Body of pancreas (tissue), 4 donors: ENCODE measurements around the gene CCDC6. TPM values are rescaled to one million over a fixed set of nuclear protein-coding genes. Genes with fewer than 3 reads are reported as not detected.

ENCODE experiments used
- ATAC-seq: fragments of 150-250 bp; one replicate; pipeline ENCODE4 v1.9.1; 2016
- DNase-seq, 4 donors: peaks; one replicate each; pipeline ENCODE4 v3.0.0-alpha.2; 2019
- H3K27ac ChIP-seq, 4 donors: fragments of 200-600 bp; sonication (generic); 1 replicate in 3 of 4; 2 replicates in 1 of 4; pipeline versions ENCODE4 v1.5.1 to v1.6.1; 2016 to 2019; ENCODE audit warnings: mild to moderate bottlenecking in 1 of 4, mixed read lengths in 1 of 4, moderate library complexity in 1 of 4
- H3K27me3 ChIP-seq, 2 donors: fragments of 200-600 bp; sonication (generic); one replicate each; pipeline ENCODE4 v1.6.0; 2016; ENCODE audit warnings: mild to moderate bottlenecking in 1 of 2
- H3K36me3 ChIP-seq, 2 donors: fragments of 200-600 bp; sonication (generic); replicated peaks in 1 of 2; 2 replicates each; pipeline ENCODE4 v1.5.1; 2016; ENCODE audit warnings: low read depth in 2 of 2; ENCODE audit not compliant: insufficient read depth in 1 of 2
- H3K4me1 ChIP-seq: fragments of 200-600 bp; sonication (generic); one replicate; pipeline ENCODE4 v1.6.0; 2016
- H3K4me3 ChIP-seq, 2 donors: fragments of 200-600 bp; sonication (generic); 1 replicate in 1 of 2; 2 replicates in 1 of 2; pipeline ENCODE4 v1.5.1; 2016 to 2019
- H3K9me3 ChIP-seq, 3 donors: fragments of 200-600 bp; sonication (generic); 1 replicate in 2 of 3; 2 replicates in 1 of 3; pipeline ENCODE4 v1.5.1; 2016
- POLR2A ChIP-seq, 3 donors: fragments of 450-650 bp; IDR thresholded peaks; one replicate each; pipeline ENCODE4 v1.6.1; 2016; ENCODE audit warnings: antibody characterized with exemption in 3 of 3, mild to moderate bottlenecking in 2 of 3
- WGBS, 2 donors: methylation state at CpG; one replicate each; pipeline ENCODE4 v1.1.5; 2017; 5-methylcytosine and 5-hydroxymethylcytosine counted together
- intact Hi-C: fragments of 100-400 bp; cut with DNase I; formaldehyde crosslinking; loops from one replicate; pipeline ENCODE4 v1.15.1; 2023
- total RNA-seq, 2 donors: library from RNA; depleted of rRNA; stranded (reverse); fragments of >200 nt; gene quantifications; one replicate each; pipeline ENCODE4 v1.1.0, GENCODE V29; 2016
- TF ChIP-seq, protein P1 (sequence below), 7 experiments: fragments of 450-650 bp in 4 of 7; fragments of 200-600 bp in 3 of 7; sonication (generic) in 3 of 7; IDR thresholded peaks; one replicate each; pipeline ENCODE4 v1.5.1; 2016 to 2019; ENCODE audit warnings: antibody characterized with exemption in 7 of 7

CCDC6 gene
- total RNA-seq, 2 donors from 2014 or later = 26.7 to 35.8 TPM

GRCh38 chr10:59867590-59867989 lies 38.8 kb downstream of the CCDC6 start:
- Histone ChIP-seq H3K36me3 (no peaks in the 10 kb centered on the region), H3K27me3 (no peaks in the 10 kb centered on the region), H3K4me1 (peaks cover 76% of the 10 kb centered on the region), H3K27ac (peak overlapping the region in 2 of 4 donors; percentile 5 to 9), H3K9me3 (no peaks in the 10 kb centered on the region), H3K4me3 (no peak overlapping the region)
- TF ChIP-seq, protein P1, sequence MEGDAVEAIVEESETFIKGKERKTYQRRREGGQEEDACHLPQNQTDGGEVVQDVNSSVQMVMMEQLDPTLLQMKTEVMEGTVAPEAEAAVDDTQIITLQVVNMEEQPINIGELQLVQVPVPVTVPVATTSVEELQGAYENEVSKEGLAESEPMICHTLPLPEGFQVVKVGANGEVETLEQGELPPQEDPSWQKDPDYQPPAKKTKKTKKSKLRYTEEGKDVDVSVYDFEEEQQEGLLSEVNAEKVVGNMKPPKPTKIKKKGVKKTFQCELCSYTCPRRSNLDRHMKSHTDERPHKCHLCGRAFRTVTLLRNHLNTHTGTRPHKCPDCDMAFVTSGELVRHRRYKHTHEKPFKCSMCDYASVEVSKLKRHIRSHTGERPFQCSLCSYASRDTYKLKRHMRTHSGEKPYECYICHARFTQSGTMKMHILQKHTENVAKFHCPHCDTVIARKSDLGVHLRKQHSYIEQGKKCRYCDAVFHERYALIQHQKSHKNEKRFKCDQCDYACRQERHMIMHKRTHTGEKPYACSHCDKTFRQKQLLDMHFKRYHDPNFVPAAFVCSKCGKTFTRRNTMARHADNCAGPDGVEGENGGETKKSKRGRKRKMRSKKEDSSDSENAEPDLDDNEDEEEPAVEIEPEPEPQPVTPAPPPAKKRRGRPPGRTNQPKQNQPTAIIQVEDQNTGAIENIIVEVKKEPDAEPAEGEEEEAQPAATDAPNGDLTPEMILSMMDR (IDR thresholded peaks at IDR 0.05) = no peak
- TF ChIP-seq POLR2A (IDR thresholded peaks at IDR 0.05) = no peak
- intact Hi-C loops = no loop called here
- DNase-seq (peak in 1 of 4 donors; percentile 37), ATAC-seq (no peak)
- 50 to 64% methylated on average over 7 of the region's 7 CpGs for WGBS, 2 donors

DNA sequence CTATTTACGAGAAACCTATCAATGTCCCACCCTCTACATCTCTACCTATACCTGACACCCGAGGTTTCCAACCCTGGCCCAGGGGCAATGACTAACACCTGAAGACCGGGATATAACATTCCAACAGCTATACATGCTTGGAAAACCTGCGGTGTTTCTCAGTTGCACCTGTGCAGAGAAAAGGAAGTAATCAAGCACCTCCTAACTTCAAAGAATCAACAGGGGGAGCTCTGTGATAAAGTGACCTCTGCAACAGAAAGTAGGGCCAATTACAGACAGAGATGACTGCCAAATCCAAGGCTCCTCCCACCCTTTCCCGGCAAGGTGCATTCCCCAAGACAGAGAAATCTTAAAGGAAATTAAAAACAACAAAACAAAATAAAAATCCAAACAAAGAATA lies 41.3 kb downstream of the CCDC6 start:
- Histone ChIP-seq H3K9me3 (no peaks in the 10 kb centered on the region), H3K4me3 (no peak overlapping the region), H3K27me3 (no peaks in the 10 kb centered on the region), H3K36me3 (no peaks in the 10 kb centered on the region), H3K27ac (peak overlapping the region in 3 of 4 donors; percentile 22 to 47 (median 45)), H3K4me1 (peaks cover 63% of the 10 kb centered on the region)
- TF ChIP-seq, protein P1 (IDR thresholded peaks at IDR 0.05) = peak; percentile 17 to 82 (median 65)
- no peak for TF ChIP-seq POLR2A (IDR thresholded peaks at IDR 0.05)
- ATAC-seq (peak; percentile 82), DNase-seq (peak; percentile 61 to 79 (median 70))
- intact Hi-C loops = no loop called here
- 19 to 28% methylated on average over 5 of the region's 5 CpGs for WGBS, 2 donors

DNA sequence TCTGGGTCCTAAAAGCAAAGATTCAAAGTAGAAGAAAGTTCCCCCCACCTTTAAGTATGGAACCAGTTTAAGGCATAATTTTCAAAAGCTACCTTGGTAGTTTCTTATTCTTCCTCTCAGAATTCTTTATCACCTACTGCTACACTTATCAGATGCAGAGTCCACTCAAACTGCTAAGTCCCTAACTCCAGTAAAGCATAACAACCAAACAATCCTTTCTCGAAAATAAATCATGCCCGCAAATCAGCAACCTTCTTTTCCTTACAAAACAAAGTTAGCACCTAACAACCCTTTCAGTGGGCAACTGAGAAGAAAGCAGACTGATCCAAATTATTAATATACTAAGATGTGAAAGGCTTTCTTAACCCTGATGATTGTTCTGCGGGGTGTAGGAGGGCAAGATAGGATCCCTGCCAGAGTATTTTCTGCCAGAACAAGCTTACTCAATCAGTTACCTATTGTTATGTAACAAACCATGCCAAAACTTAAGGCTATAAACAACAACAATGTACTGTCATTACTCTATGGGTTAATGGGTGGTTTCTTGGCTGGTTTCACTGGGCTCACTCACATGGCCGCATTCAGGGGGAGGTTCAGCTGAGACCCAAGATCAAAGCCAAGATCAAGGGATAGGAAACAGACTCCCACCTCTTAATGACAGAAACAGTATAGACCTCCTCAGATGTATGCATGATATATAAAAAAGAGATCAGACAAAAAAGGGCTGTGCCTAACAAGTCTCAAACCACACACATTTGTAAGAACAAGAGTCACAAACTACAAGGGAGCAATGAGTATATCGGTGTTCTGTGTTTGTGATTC lies 42.0 kb downstream of the CCDC6 start:
- Histone ChIP-seq H3K9me3 (no peaks in the 10 kb centered on the region), H3K4me3 (no peak overlapping the region), H3K4me1 (peaks cover 56% of the 10 kb centered on the region), H3K36me3 (no peaks in the 10 kb centered on the region), H3K27ac (peak overlapping the region in 3 of 4 donors; percentile 11 to 47 (median 45)), H3K27me3 (no peaks in the 10 kb centered on the region)
- TF ChIP-seq, protein P1 (IDR thresholded peaks at IDR 0.05) = no peak
- no peak for TF ChIP-seq POLR2A (IDR thresholded peaks at IDR 0.05)
- intact Hi-C loops = no loop called here
- no peak for DNase-seq
- ATAC-seq = peak; percentile 39
- WGBS, 2 donors = 18 to 19% methylated on average over 5 of the region's 5 CpGs

- Histone ChIP-seq H3K4me1 (peaks cover 34% of the 10 kb centered on the region), H3K4me3 (no peak overlapping the region), H3K9me3 (no peaks in the 10 kb centered on the region), H3K27ac (no peak overlapping the region), H3K27me3 (no peaks in the 10 kb centered on the region), H3K36me3 (no peaks in the 10 kb centered on the region)
- TF ChIP-seq, protein P1 (IDR thresholded peaks at IDR 0.05) = no peak
- TF ChIP-seq POLR2A (IDR thresholded peaks at IDR 0.05) = no peak
- WGBS, 2 donors = 91 to 98% methylated on average over 6 of the region's 6 CpGs
- no peak for DNase-seq
- no peak for ATAC-seq
- intact Hi-C loops = no loop called here
Observed at GRCh38 chr10:59859570-59859969, 46.8 kb downstream of the CCDC6 start.
